Activated CD4-positive, alpha-beta T cell treated with anti-CD3 and anti-CD28 coated beads, Interleukin-2, amount 10 ng/mL, durations not matched to agents 7 days and 5 days (primary cell): ENCODE results near the gene NCAPD3. TPM values are rescaled to one million over a fixed set of nuclear protein-coding genes. Genes with fewer than 3 reads are reported as not detected.

Experiments used
- CTCF ChIA-PET: fragments of 350-600 bp; sonication (Branson Sonifier 250); formaldehyde crosslinking; loops from one replicate; lab custom pipeline; 2021; ENCODE audit warnings: antibody characterized with exemption; lab: Charles Lee
- POLR2A ChIA-PET: fragments of 350-600 bp; sonication (Branson Sonifier 250); formaldehyde crosslinking; loops from one replicate; lab custom pipeline; 2021; ENCODE audit warnings: antibody characterized with exemption; lab: Charles Lee
- DNase-seq: peaks from one replicate; pipeline ENCODE4 v3.0.0-alpha.2; 2020
- H3K27ac Mint-ChIP-seq: one replicate; pipeline ENCODE4 v1.8.0; 2021; ENCODE audit warnings: mild to moderate bottlenecking, moderate library complexity, mixed read lengths
- H3K27me3 Mint-ChIP-seq: one replicate; pipeline ENCODE4 v1.8.0; 2021; ENCODE audit warnings: mixed read lengths
- H3K36me3 Mint-ChIP-seq: one replicate; pipeline ENCODE4 v1.8.0; 2021; ENCODE audit warnings: low read depth, mixed read lengths
- H3K4me1 Mint-ChIP-seq: one replicate; pipeline ENCODE4 v1.8.0; 2021; ENCODE audit warnings: mixed read lengths
- H3K4me3 Mint-ChIP-seq: one replicate; pipeline ENCODE4 v1.8.0; 2021; ENCODE audit warnings: mild to moderate bottlenecking, moderate library complexity, mixed read lengths
- H3K9me3 Mint-ChIP-seq: one replicate; pipeline ENCODE4 v1.8.0; 2021; ENCODE audit warnings: mixed read lengths
- total RNA-seq, 2 experiments: library from RNA; stranded (reverse); gene quantifications; one replicate each; pipeline ENCODE4 v1.2.3, GENCODE V29; 2021

NCAPD3 gene
- 100 to 1,000 TPM; 118 to 125 TPM for total RNA-seq

GRCh38 chr11:134223836-134224709 lies at the start of gene NCAPD3, which contains the start of gene VPS26B:
NCAPD3 (minus strand) TSS chr11:134223967; CDS start chr11:134223926, 41 bp downstream.
VPS26B (plus strand) TSS chr11:134224671; CDS start chr11:134225123, 452 bp downstream.
- peak within 1 kb of the TSS; percentile 97 for H3K27ac Mint-ChIP-seq
- CTCF ChIA-PET = interaction anchor here (0.6 to 4.1 kb wide), 9 partner anchors 11 to 816 kb away, joined by 3 to 26 read pairs (median 5); partner anchors contain the start of gene GLB1L3
- POLR2A ChIA-PET = interaction anchor here (0.7 to 2.0 kb wide), 4 partner anchors 30 to 279 kb away, joined by 3 to 14 read pairs (median 8); partner anchors contain the start of genes ACAD8, GLB1L3 and THYN1
- peaks cover 67% of the 10 kb centered on the region for H3K4me1 Mint-ChIP-seq
- no peaks in the 10 kb centered on the region for H3K27me3 Mint-ChIP-seq
- no peaks in the 10 kb centered on the region for H3K9me3 Mint-ChIP-seq
- H3K4me3 Mint-ChIP-seq = peak within 1 kb of the TSS; percentile 88
- H3K36me3 Mint-ChIP-seq = peaks cover 38% of the 10 kb centered on the region
- DNase-seq = peak; percentile 98

GRCh38 chr11:134273317-134273712 lies 49.5 kb upstream of the NCAPD3 start:
- H3K4me3 Mint-ChIP-seq = peak overlapping the region; percentile 88
- H3K4me1 Mint-ChIP-seq = peaks cover 66% of the 10 kb centered on the region
- H3K27ac Mint-ChIP-seq = no peak overlapping the region
- ChIA-PET POLR2A (interaction anchor here (0.7 kb wide), 1 partner anchor 469 kb away, joined by 7 read pairs; no protein-coding TSS in a partner anchor), CTCF (interaction anchor here (0.6 to 5.0 kb wide), 8 partner anchors 8 to 144 kb away, joined by 3 to 28 read pairs (median 4); partner anchors contain the start of genes NCAPD3 and VPS26B)
- H3K9me3 Mint-ChIP-seq = no peaks in the 10 kb centered on the region
- H3K27me3 Mint-ChIP-seq = peaks cover 3% of the 10 kb centered on the region
- no peak for DNase-seq
- H3K36me3 Mint-ChIP-seq = peaks cover 19% of the 10 kb centered on the region

DNA sequence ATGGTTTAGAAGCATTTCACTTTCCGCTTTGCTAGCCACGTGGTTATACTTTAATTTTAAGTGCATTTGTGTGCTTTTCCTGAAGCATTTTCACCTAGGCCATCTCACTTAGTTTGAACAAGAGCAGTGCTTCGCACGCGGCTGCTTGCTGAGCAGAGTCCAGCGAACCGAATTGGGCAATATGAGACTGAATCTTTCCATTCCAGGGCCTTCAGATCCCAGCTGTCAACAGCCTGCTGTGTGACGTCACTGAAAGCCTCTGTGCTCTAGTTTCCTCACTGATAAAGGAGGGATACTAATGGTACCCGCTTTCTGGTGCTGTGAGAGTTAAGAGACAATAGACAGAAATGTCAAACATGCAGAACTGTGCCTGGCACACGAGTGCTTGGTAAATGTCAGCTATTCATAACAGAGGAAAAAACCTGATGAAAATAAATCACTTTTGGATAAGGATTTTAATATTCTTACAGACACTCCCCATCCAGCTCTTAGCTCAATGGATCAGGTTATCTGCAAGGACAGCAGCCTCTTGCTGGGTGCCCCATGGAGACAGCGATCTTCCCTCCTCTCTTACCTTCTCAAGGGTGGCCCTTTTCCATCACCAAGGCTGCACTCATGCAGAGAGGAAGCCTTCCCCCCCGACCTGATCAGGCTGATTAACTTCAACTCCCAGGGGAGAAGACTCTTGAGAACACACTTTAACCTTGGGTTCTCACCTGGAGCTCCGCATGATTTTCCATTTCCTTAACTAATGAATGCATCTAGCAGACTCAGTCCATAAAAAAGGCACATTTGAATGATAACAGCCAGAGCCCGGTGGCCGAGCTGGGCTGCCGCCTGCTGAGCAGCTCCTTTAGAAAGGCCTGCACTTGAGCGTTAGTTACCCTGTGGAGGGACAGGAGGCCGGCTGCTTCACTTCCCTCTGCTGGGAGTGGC lies 48.9 kb upstream of the NCAPD3 start:
- no peak overlapping the region for H3K27ac Mint-ChIP-seq
- DNase-seq = no peak
- ChIA-PET POLR2A (no interaction called here), CTCF (interaction anchor here (0.7 to 5.0 kb wide), 4 partner anchors 9 to 28 kb away, joined by 3 to 28 read pairs (median 4); no protein-coding TSS in a partner anchor)
- H3K9me3 Mint-ChIP-seq = no peaks in the 10 kb centered on the region
- H3K27me3 Mint-ChIP-seq = peaks cover 3% of the 10 kb centered on the region
- H3K4me1 Mint-ChIP-seq = peaks cover 69% of the 10 kb centered on the region
- H3K36me3 Mint-ChIP-seq = peaks cover 16% of the 10 kb centered on the region
- peak overlapping the region; percentile 11 for H3K4me3 Mint-ChIP-seq

GRCh38 chr11:134271978-134272377 lies 48.2 kb upstream of the NCAPD3 start:
- Mint-ChIP-seq H3K36me3 (peaks cover 11% of the 10 kb centered on the region), H3K27ac (no peak overlapping the region), H3K4me1 (peaks cover 71% of the 10 kb centered on the region), H3K9me3 (no peaks in the 10 kb centered on the region), H3K27me3 (no peaks in the 10 kb centered on the region), H3K4me3 (no peak overlapping the region)
- DNase-seq = no peak
- ChIA-PET CTCF (interaction anchor here (0.7 to 5.0 kb wide), 3 partner anchors 10 to 221 kb away, joined by 3 to 28 read pairs (median 4); no protein-coding TSS in a partner anchor), POLR2A (no interaction called here)

DNA sequence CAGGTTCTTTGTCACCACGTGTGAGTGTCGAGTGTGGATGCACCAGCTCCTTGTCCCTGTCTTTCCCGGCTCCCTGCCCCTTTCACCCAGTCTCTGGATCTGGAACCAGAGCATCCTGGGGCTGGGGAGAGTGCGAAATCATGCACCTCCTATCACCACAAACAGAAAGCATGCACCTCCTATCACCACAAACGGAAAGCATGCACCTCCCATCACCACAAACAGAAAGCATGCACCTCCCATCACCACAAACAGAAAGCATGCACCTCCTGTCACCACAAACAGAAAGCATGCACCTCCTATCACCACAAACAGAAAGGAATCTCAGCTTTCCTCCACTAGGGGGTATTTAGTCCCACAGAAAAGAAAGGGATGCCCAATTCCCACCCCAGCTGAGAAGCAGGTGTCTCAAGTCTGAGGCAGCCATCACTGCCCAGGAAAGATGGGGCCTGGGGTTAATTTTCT lies 46.5 kb upstream of the NCAPD3 start:
- H3K9me3 Mint-ChIP-seq = no peaks in the 10 kb centered on the region
- peak overlapping the region; percentile 58 for H3K27ac Mint-ChIP-seq
- DNase-seq = peak; percentile 61
- no peaks in the 10 kb centered on the region for H3K27me3 Mint-ChIP-seq
- peaks cover 75% of the 10 kb centered on the region for H3K4me1 Mint-ChIP-seq
- H3K36me3 Mint-ChIP-seq = peaks cover 14% of the 10 kb centered on the region
- ChIA-PET POLR2A (interaction anchor here (0.7 kb wide), 1 partner anchor 16 kb away, joined by 4 read pairs; no protein-coding TSS in a partner anchor), CTCF (interaction anchor here (0.8 to 2.0 kb wide), 4 partner anchors 16 to 220 kb away, joined by 3 to 6 read pairs (median 4); no protein-coding TSS in a partner anchor)
- H3K4me3 Mint-ChIP-seq = peak overlapping the region; percentile 5

DNA sequence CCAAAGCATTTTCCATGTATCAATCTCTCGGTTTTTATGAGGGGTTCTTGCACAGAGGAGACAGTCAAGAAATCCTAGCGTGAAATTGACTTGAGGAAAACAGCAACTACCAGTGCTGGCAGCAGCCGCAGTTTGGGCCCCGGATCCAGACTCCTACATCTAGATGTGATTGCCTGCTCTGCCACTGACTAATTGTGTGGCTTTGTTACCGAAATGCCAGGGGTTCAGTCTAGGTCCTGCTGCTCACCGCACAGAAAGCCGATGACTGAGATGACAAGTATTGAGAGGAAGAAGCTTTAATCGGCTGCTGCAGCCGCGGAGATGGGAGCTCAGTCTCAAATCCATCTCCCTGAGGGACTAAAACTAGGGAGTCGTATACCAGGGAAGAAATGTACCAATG lies 44.2 kb upstream of the NCAPD3 start:
- ChIA-PET POLR2A (no interaction called here), CTCF (interaction anchor here (1.0 to 1.6 kb wide), 2 partner anchors 15 to 34 kb away, joined by 3 to 4 read pairs; partner anchors contain the start of genes ACAD8 and THYN1)
- Mint-ChIP-seq H3K4me3 (no peak overlapping the region), H3K9me3 (no peaks in the 10 kb centered on the region), H3K4me1 (peaks cover 52% of the 10 kb centered on the region), H3K27me3 (no peaks in the 10 kb centered on the region), H3K36me3 (peaks cover 18% of the 10 kb centered on the region), H3K27ac (no peak overlapping the region)
- DNase-seq = no peak

DNA sequence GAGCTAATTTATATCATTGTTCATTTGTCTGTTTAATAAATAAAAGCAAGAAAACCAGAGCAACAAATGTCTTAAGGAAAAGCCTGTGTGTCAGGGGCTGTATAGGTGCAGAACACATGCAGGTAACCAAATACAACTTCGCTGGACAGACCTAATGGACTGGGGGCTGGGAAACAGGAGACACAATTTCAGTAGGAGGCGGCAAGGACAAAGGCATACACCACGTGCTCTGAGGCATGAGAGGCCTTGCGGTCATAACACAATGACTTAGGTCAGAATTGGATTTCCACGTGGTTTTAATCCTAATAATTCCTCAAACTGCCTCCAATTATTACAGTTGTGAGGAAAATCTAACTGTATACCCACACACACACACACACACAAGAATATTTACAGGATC lies 43.7 kb upstream of the NCAPD3 start:
- peaks cover 47% of the 10 kb centered on the region for H3K4me1 Mint-ChIP-seq
- H3K36me3 Mint-ChIP-seq = peaks cover 20% of the 10 kb centered on the region
- no peak overlapping the region for H3K4me3 Mint-ChIP-seq
- H3K9me3 Mint-ChIP-seq = no peaks in the 10 kb centered on the region
- no peak overlapping the region for H3K27ac Mint-ChIP-seq
- no peak for DNase-seq
- ChIA-PET POLR2A (no interaction called here), CTCF (interaction anchor here (1.5 kb wide), 1 partner anchor 9 kb away, joined by 8 read pairs; the partner anchor contains the start of gene GLB1L3)
- no peaks in the 10 kb centered on the region for H3K27me3 Mint-ChIP-seq

- Mint-ChIP-seq H3K27me3 (no peaks in the 10 kb centered on the region), H3K36me3 (peaks cover 21% of the 10 kb centered on the region), H3K4me1 (peaks cover 43% of the 10 kb centered on the region), H3K9me3 (no peaks in the 10 kb centered on the region), H3K27ac (peak overlapping the region; percentile 41), H3K4me3 (no peak overlapping the region)
- ChIA-PET POLR2A (no interaction called here), CTCF (interaction anchor here (1.0 to 1.5 kb wide), 2 partner anchors 9 to 15 kb away, joined by 3 to 8 read pairs; partner anchors contain the start of gene GLB1L3)
- DNase-seq = no peak
Observed at GRCh38 chr11:134266841-134267251, 43.1 kb upstream of the NCAPD3 start.

- H3K27ac Mint-ChIP-seq = no peak overlapping the region
- H3K4me3 Mint-ChIP-seq = no peak overlapping the region
- POLR2A ChIA-PET = no interaction called here
Observed at GRCh38 chr11:134266440-134266839, 42.7 kb upstream of the NCAPD3 start.

DNA sequence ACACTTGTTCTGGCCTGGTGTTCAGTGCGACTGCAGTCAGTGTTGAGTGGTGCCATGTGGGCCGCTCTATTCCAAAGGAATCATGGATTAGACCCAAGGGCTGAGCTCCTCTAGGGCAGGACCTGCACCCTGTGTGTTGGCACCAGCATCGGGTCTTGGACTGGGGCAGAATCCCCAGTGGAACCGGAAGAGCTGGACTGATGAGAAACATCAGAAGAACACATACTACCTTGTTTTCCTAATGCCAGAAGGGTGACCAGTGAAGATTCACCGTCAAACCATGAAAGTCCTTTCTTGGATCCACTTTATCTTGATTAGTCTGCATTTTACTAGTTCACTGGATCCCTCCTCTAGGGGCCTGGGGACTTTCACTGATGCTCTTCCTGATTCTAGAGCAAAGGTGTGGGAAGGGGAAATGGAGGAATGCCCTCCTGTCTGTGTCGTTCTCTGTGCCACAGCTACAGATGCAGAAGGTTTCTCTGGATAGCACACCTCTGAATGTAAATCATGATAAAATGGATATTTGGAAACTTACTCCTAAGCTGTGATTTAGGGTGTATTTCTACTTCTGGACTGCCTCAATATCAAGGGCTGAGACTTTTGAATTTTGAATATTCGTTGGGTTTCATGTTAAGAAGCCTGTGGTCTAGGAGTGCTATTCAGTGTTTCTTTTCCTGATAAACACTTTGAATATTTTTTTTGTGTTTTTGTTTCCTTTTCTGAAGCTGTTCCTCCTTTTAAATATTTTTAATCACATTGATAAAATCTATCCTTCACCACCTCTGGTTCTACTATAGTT lies 41.4 kb upstream of the NCAPD3 start:
- Mint-ChIP-seq H3K4me3 (no peak overlapping the region), H3K4me1 (peaks cover 31% of the 10 kb centered on the region), H3K27ac (no peak overlapping the region), H3K9me3 (no peaks in the 10 kb centered on the region), H3K36me3 (peaks cover 17% of the 10 kb centered on the region), H3K27me3 (no peaks in the 10 kb centered on the region)
- ChIA-PET POLR2A (no interaction called here), CTCF (interaction anchor here (0.8 to 1.8 kb wide), 3 partner anchors 9 to 12 kb away, joined by 4 to 7 read pairs (median 4); partner anchors contain the start of genes ACAD8, GLB1L3 and THYN1)
- no peak for DNase-seq

More at GRCh38 chr11:134266440-134266839, 42.7 kb upstream of the NCAPD3 start:
- no peak for DNase-seq
- Mint-ChIP-seq H3K27me3 (no peaks in the 10 kb centered on the region), H3K9me3 (no peaks in the 10 kb centered on the region), H3K4me1 (peaks cover 39% of the 10 kb centered on the region), H3K36me3 (peaks cover 19% of the 10 kb centered on the region)
- CTCF ChIA-PET = interaction anchor here (1.0 to 1.5 kb wide), 2 partner anchors 10 to 14 kb away, joined by 3 to 8 read pairs; partner anchors contain the start of gene GLB1L3
